NT2/D1 (cell line): ENCODE measurements around the gene SLIT3.

Experiments
- DNase-seq: peaks from one replicate; pipeline ENCODE4 v3.0.0-alpha.2; 2011; ENCODE audit warnings: low read depth, low spot score
- H3K27me3 ChIP-seq: 2 replicates; pipeline ENCODE4 v1.6.0; 2011; ENCODE audit warnings: mild to moderate bottlenecking; ENCODE audit not compliant: insufficient read length, insufficient read depth
- H3K36me3 ChIP-seq: 2 replicates; pipeline ENCODE4 v1.6.1; 2011; ENCODE audit warnings: mild to moderate bottlenecking, low read length, mixed read lengths; ENCODE audit not compliant: insufficient read depth, insufficient read length
- H3K4me1 ChIP-seq: 2 replicates; pipeline ENCODE4 v1.5.1; 2011; ENCODE audit not compliant: insufficient read depth, insufficient read length
- H3K4me3 ChIP-seq: 2 replicates; pipeline ENCODE4 v1.5.1; 2011; ENCODE audit warnings: low read depth; ENCODE audit not compliant: insufficient read length
- H3K9ac ChIP-seq: 2 replicates; pipeline ENCODE4 v1.6.0; 2011; ENCODE audit warnings: low read depth; ENCODE audit not compliant: insufficient read length
- H3K9me3 ChIP-seq: 2 replicates; pipeline ENCODE4 v1.5.1; 2011; ENCODE audit warnings: mild to moderate bottlenecking, low read length; ENCODE audit not compliant: insufficient read depth
- SUZ12 ChIP-seq: IDR thresholded peaks from 2 replicates; pipeline ENCODE4 v1.6.1; 2011; ENCODE audit not compliant: insufficient read length, insufficient read depth; ENCODE audit errors: extremely low read depth
- YY1 ChIP-seq: IDR thresholded peaks from 2 replicates; pipeline ENCODE4 v1.6.1; 2011; ENCODE audit not compliant: insufficient read length, insufficient read depth
- ZNF274 ChIP-seq: IDR thresholded peaks from 2 replicates; pipeline ENCODE4 v1.6.1; 2011; ENCODE audit warnings: mild to moderate bottlenecking, low read depth, low read length

SLIT3 gene

GRCh38 chr5:168883281-168883741 is 417.6 kb downstream of the SLIT3 start:
- no peak overlapping the region for H3K9ac ChIP-seq
- peaks cover 4% of the 10 kb centered on the region for H3K27me3 ChIP-seq
- H3K9me3 ChIP-seq, result peaks cover 6% of the 10 kb centered on the region; the same call in 1 of the 2 replicates
- H3K4me3 ChIP-seq, result no peak overlapping the region
- DNase-seq, result no peak
- peaks cover 4% of the 10 kb centered on the region for H3K4me1 ChIP-seq
- H3K36me3 ChIP-seq, result no peaks in the 10 kb centered on the region
- TF ChIP-seq SUZ12, result no peak
- no peak for TF ChIP-seq ZNF274
- TF ChIP-seq YY1, result peak; percentile 11

- H3K4me3 ChIP-seq, result no peak overlapping the region
Measured at GRCh38 chr5:168882283-168882682, 418.7 kb downstream of the SLIT3 start.

GRCh38 chr5:168881427-168882149 is 419.4 kb downstream of the SLIT3 start:
- TF ChIP-seq ZNF274, result no peak
- no peak overlapping the region for H3K9ac ChIP-seq
- no peaks in the 10 kb centered on the region for H3K36me3 ChIP-seq
- no peak for DNase-seq
- H3K4me1 ChIP-seq, result peaks cover 6% of the 10 kb centered on the region
- H3K9me3 ChIP-seq, result no peaks in the 10 kb centered on the region
- H3K27me3 ChIP-seq, result peaks cover 4% of the 10 kb centered on the region
- no peak overlapping the region for H3K4me3 ChIP-seq

More at GRCh38 chr5:168882283-168882682, 418.7 kb downstream of the SLIT3 start:
- peaks cover 6% of the 10 kb centered on the region for H3K4me1 ChIP-seq
- H3K27me3 ChIP-seq, result peaks cover 4% of the 10 kb centered on the region
- peaks cover 3% of the 10 kb centered on the region; the same call in 1 of the 2 replicates for H3K9me3 ChIP-seq
- TF ChIP-seq ZNF274 (no peak), SUZ12 (no peak), YY1 (no peak)
- no peaks in the 10 kb centered on the region for H3K36me3 ChIP-seq
- no peak overlapping the region for H3K9ac ChIP-seq
- DNase-seq, result no peak

- TF ChIP-seq SUZ12 (no peak), ZNF274 (no peak)
- H3K36me3 ChIP-seq, result no peaks in the 10 kb centered on the region
- no peak for DNase-seq
- H3K9me3 ChIP-seq, result no peaks in the 10 kb centered on the region
- H3K9ac ChIP-seq, result no peak overlapping the region
- no peaks in the 10 kb centered on the region for H3K27me3 ChIP-seq
- H3K4me1 ChIP-seq, result peaks cover 8% of the 10 kb centered on the region
- H3K4me3 ChIP-seq, result no peak overlapping the region
Measured at GRCh38 chr5:168879929-168880328, 421.0 kb downstream of the SLIT3 start.

GRCh38 chr5:168879331-168879730 is 421.6 kb downstream of the SLIT3 start:
- Histone ChIP-seq H3K27me3 (no peaks in the 10 kb centered on the region), H3K4me3 (no peak overlapping the region), H3K4me1 (peaks cover 8% of the 10 kb centered on the region), H3K9me3 (no peaks in the 10 kb centered on the region), H3K9ac (no peak overlapping the region), H3K36me3 (no peaks in the 10 kb centered on the region)
- TF ChIP-seq ZNF274, result no peak
- TF ChIP-seq SUZ12, result no peak
- no peak for TF ChIP-seq YY1
- DNase-seq, result no peak

- TF ChIP-seq SUZ12 (no peak), YY1 (no peak), ZNF274 (no peak)
- no peaks in the 10 kb centered on the region for H3K36me3 ChIP-seq
- no peak overlapping the region for H3K9ac ChIP-seq
- no peaks in the 10 kb centered on the region for H3K27me3 ChIP-seq
- no peak for DNase-seq
- H3K9me3 ChIP-seq, result no peaks in the 10 kb centered on the region
- no peak overlapping the region for H3K4me3 ChIP-seq
- peaks cover 8% of the 10 kb centered on the region for H3K4me1 ChIP-seq
Measured at GRCh38 chr5:168878135-168878745, 422.7 kb downstream of the SLIT3 start.

- Histone ChIP-seq H3K27me3 (no peaks in the 10 kb centered on the region), H3K4me1 (peaks cover 4% of the 10 kb centered on the region), H3K4me3 (no peak overlapping the region), H3K9ac (no peak overlapping the region), H3K36me3 (no peaks in the 10 kb centered on the region), H3K9me3 (no peaks in the 10 kb centered on the region)
- DNase-seq, result no peak
- no peak for TF ChIP-seq SUZ12
- no peak for TF ChIP-seq YY1
- TF ChIP-seq ZNF274, result no peak
Measured at GRCh38 chr5:168877132-168877892, 423.6 kb downstream of the SLIT3 start.
